Measurements from ENCODE around the gene GUK1. TPM values are rescaled to one million over a fixed set of nuclear protein-coding genes. Genes with fewer than 3 reads are reported as not detected.

The GUK1 gene
- total and polyA plus RNA-seq, 2 of the 8 experiments (the other 6 are each of a cell fraction or from before 2014, with no cell fraction given): 68.5 to 183 TPM

- no peak for TF ChIP-seq CBX8 (IDR thresholded peaks at IDR 0.05; ENCODE audit: borderline replicate concordance, low read depth, low read length)
- TF ChIP-seq KDM5A (IDR thresholded peaks at IDR 0.05; ENCODE audit: low read length): no peak
- TF ChIP-seq SIN3A (conservative IDR thresholded peaks at IDR 0.05 in 1 of 2, IDR thresholded peaks at IDR 0.05 in 1 of 2; ENCODE audit: low read depth in 1 of 2, low read length in 2 of 2): peak in 1 of 2 experiments; percentile 21; a peak in 1 of 4 replicates
- TF ChIP-seq TAF1 (IDR thresholded peaks at IDR 0.05; ENCODE audit: low read depth, low read length): no peak
- peak; percentile 42; the same call in 1 of the 2 replicates for TF ChIP-seq MAX (IDR thresholded peaks at IDR 0.05)
- TF ChIP-seq CHD2 (IDR thresholded peaks at IDR 0.05; ENCODE audit: low read length): no peak
- TF ChIP-seq FOSL1 (IDR thresholded peaks at IDR 0.05; ENCODE audit: insufficient read depth, low read depth, low read length): no peak
- TF ChIP-seq KDM1A (IDR thresholded peaks at IDR 0.05; ENCODE audit: borderline replicate concordance, low read length): no peak
- peak in 1 of 2 experiments; percentile 12; a peak in 1 of 4 replicates for TF ChIP-seq RAD21 (IDR thresholded peaks at IDR 0.05 in 1 of 2, conservative IDR thresholded peaks at IDR 0.05 in 1 of 2; ENCODE audit: low read depth in 2 of 2, low read length in 2 of 2)
- TF ChIP-seq JUN (IDR thresholded peaks at IDR 0.05; ENCODE audit: low read depth, low read length): no peak
- TF ChIP-seq TEAD4 (IDR thresholded peaks at IDR 0.05; ENCODE audit: low read depth, low read length): no peak
- TF ChIP-seq TBP (IDR thresholded peaks at IDR 0.05; ENCODE audit: low read depth, low read length): no peak
Measured at GRCh38 chr1:228101994-228102790, 37.9 kb upstream of the GUK1 start (continued).
